Psoas muscle (tissue), 8 donors: Measurements from ENCODE around the gene BBLN. TPM values are rescaled to one million over a fixed set of nuclear protein-coding genes. Genes with fewer than 3 reads are reported as not detected.

Experiments
- ATAC-seq, 4 donors: fragments of 200-7000 bp; cut with Tn5 transposase; one replicate each; pipeline ENCODE4 v1.9.1; 2020; ENCODE audit warnings: moderate library complexity in 3 of 4, mild to moderate bottlenecking in 2 of 4
- DNase-seq, 2 donors: peaks; one replicate each; pipeline ENCODE4 v3.0.0-alpha.2; 2020
- H3K27ac ChIP-seq: fragments of 200-600 bp; one replicate; pipeline ENCODE4 v1.8.0; 2022
- H3K27me3 ChIP-seq, 3 donors: fragments of 200-600 bp in 1 of 3; one replicate each; pipeline versions ENCODE4 v1.6.1 to v1.8.0; 2013 to 2022; ENCODE audit warnings: low read length in 2 of 3, mild to moderate bottlenecking in 2 of 3, moderate library complexity in 1 of 3; ENCODE audit not compliant: insufficient read depth in 3 of 3
- H3K36me3 ChIP-seq, 2 donors: fragments of 200-600 bp in 1 of 2; one replicate each; pipeline versions ENCODE4 v1.6.1 to v1.8.0; 2013 to 2022; ENCODE audit warnings: low read depth in 1 of 2, mild to moderate bottlenecking in 1 of 2, moderate library complexity in 1 of 2; ENCODE audit not compliant: insufficient read depth in 1 of 2
- H3K4me1 ChIP-seq: fragments of 200-600 bp; one replicate; pipeline ENCODE4 v1.8.0; 2022
- H3K4me3 ChIP-seq: fragments of 200-600 bp; one replicate; pipeline ENCODE4 v1.8.0; 2022; ENCODE audit warnings: mild to moderate bottlenecking
- H3K9me3 ChIP-seq: fragments of 200-600 bp; one replicate; pipeline ENCODE4 v1.8.0; 2022
- CTCF ChIP-seq: fragments of 200-600 bp; IDR thresholded peaks from one replicate; pipeline ENCODE4 v1.8.0; 2022; ENCODE audit warnings: antibody characterized with exemption
- WGBS, 3 donors: extraction: QIAGEN DNeasy Blood & Tissue Kit; methylation state at CpG; one replicate each; pipeline versions ENCODE4 v1.1.6 to v1.1.7; 2013; 5-methylcytosine and 5-hydroxymethylcytosine counted together
- intact Hi-C, 2 donors: fragments of 100-400 bp; cut with DNase I; formaldehyde crosslinking; loops; one replicate each; pipeline versions ENCODE4 v1.11.0 to v1.14.2; 2022
- polyA plus RNA-seq, 3 donors: library from polyadenylated mRNA; stranded (reverse); fragments of 200-250 nt; gene quantifications; one replicate each; pipeline ENCODE4 v1.2.3, GENCODE V29; 2013
- total RNA-seq, 4 donors: library from RNA; stranded (reverse); fragmentation: NEBNext Ultra II Directional in 2 of 4; extraction: Animal tissue kit (Norgen Biotek cat#: 25700) in 2 of 4; gene quantifications; one replicate each; pipeline versions ENCODE4 v1.2.1 to v1.2.4, GENCODE V29; 2021 to 2023
- donor health status: healthy with polysubstance abuse.
- donor health status: DM: no; HTN: no; CAD: no; lungs with moderate emphysema.
- donor health status: Bipolar disorder and iron deficiency.
- donor health status: healthy.
- donor health status: DM: yes; HTN: yes; CAD: no.
- donor health status: DM: no; HTN: no; CAD: no.
- donor health status: DM: no; HTN: no; CAD: no.
- donor health status: DM: yes; HTN: yes; CAD: no.

Gene BBLN
- total and polyA plus RNA-seq, 7 donors: 14.0 to 36.2 (median 21.3) TPM

GRCh38 chr9:128121924-128122808 lies 37.9 kb upstream of the BBLN start:
- Histone ChIP-seq H3K27me3 (no peaks in the 10 kb centered on the region), H3K36me3 (peaks cover 0 to 59% of the 10 kb centered on the region in 2 donors), H3K4me3 (no peak overlapping the region), H3K27ac (no peak overlapping the region), H3K4me1 (peaks cover 23% of the 10 kb centered on the region), H3K9me3 (no peaks in the 10 kb centered on the region)
- TF ChIP-seq CTCF: no peak
- DNase-seq (peak; percentile 10 to 46), ATAC-seq (no peak)
- 77 to 88% (median 80%) methylated on average over 27 of the region's 27 CpGs for WGBS, 3 donors
- intact Hi-C loops: no loop called here

GRCh38 chr9:128122809-128123175 lies 37.3 kb upstream of the BBLN start:
- intact Hi-C loops: no loop called here
- ATAC-seq (no peak), DNase-seq (peak; percentile 10 to 41)
- Histone ChIP-seq H3K9me3 (no peaks in the 10 kb centered on the region), H3K4me1 (peaks cover 23% of the 10 kb centered on the region), H3K27ac (no peak overlapping the region), H3K4me3 (no peak overlapping the region), H3K36me3 (peaks cover 0 to 59% of the 10 kb centered on the region in 2 donors), H3K27me3 (no peaks in the 10 kb centered on the region)
- 91 to 94% (median 93%) methylated on average over 24 of the region's 24 CpGs for WGBS, 3 donors
- no peak for TF ChIP-seq CTCF

GRCh38 chr9:128123451-128124080 lies 36.5 kb upstream of the BBLN start:
- 84 to 88% (median 88%) methylated on average over 21 of the region's 21 CpGs for WGBS, 3 donors
- TF ChIP-seq CTCF: no peak
- peak; percentile 7 to 53 for DNase-seq
- H3K27me3 ChIP-seq: no peaks in the 10 kb centered on the region
- no peak for ATAC-seq
- H3K27ac ChIP-seq: no peak overlapping the region
- peaks cover 23% of the 10 kb centered on the region for H3K4me1 ChIP-seq
- H3K9me3 ChIP-seq: no peaks in the 10 kb centered on the region
- intact Hi-C loops: no loop called here
- H3K36me3 ChIP-seq: peaks cover 0 to 59% of the 10 kb centered on the region in 2 donors
- H3K4me3 ChIP-seq: no peak overlapping the region

- no peak overlapping the region for H3K27ac ChIP-seq
- peaks cover 0 to 59% of the 10 kb centered on the region in 2 donors for H3K36me3 ChIP-seq
- DNase-seq: peak; percentile 5 to 29
These were observed 35.6 kb upstream of the BBLN start for GRCh38 chr9:128124451-128124850.

More at GRCh38 chr9:128124451-128124850, 35.6 kb upstream of the BBLN start:
- Histone ChIP-seq H3K4me3 (no peak overlapping the region), H3K27me3 (no peaks in the 10 kb centered on the region), H3K9me3 (no peaks in the 10 kb centered on the region), H3K4me1 (peaks cover 30% of the 10 kb centered on the region)
- no peak for TF ChIP-seq CTCF
- 87 to 89% (median 87%) methylated on average over 8 of the region's 8 CpGs for WGBS, 3 donors
- intact Hi-C loops: no loop called here
- no peak for ATAC-seq
